ENCODE data around the gene USP16.

The USP16 gene

GRCh38 chr21:29083306-29083705, 58.8 kb downstream of the USP16 start:
- no peak for DNase-seq (ENCODE audit: low spot score)

GRCh38 chr21:29084372-29084771, 59.9 kb downstream of the USP16 start:
- DNase-seq (ENCODE audit: low spot score): no peak

GRCh38 chr21:29085106-29085752, 60.8 kb downstream of the USP16 start:
- no peak for DNase-seq (ENCODE audit: low spot score)

GRCh38 chr21:29091033-29091432, 66.6 kb downstream of the USP16 start:
- no peak for DNase-seq (ENCODE audit: low spot score)

- DNase-seq (ENCODE audit: low spot score): no peak
These were observed 67.9 kb downstream of the USP16 start for GRCh38 chr21:29092102-29092959.

- DNase-seq (ENCODE audit: low spot score): no peak
These were observed 71.9 kb downstream of the USP16 start for GRCh38 chr21:29096218-29097015.

- no peak for DNase-seq (ENCODE audit: low spot score)
These were observed 73.7 kb downstream of the USP16 start for GRCh38 chr21:29098156-29098555.

GRCh38 chr21:29102791-29103257, 78.4 kb downstream of the USP16 start:
- DNase-seq (ENCODE audit: low spot score): no peak
